ENCODE measurements around the gene DPM1. TPM values are rescaled to one million over a fixed set of nuclear protein-coding genes. Genes with fewer than 3 reads are reported as not detected.
A peak's percentile ranks its signal among the peaks of the same experiment; 100 is the strongest.

The DPM1 gene
- total RNA-seq (10 to 100 TPM; 10.7 to 74.1 (median 33.2) TPM), polyA plus RNA-seq (10 to 100 TPM; 47.9 to 53.2 (median 52.7) TPM)
- long read RNA-seq, donor 1, partial matches to known transcripts: 27 of 34 reads
- long read RNA-seq, donor 1, other reads (novel, unspliced or antisense): 5 of 34 reads
- long read RNA-seq, donor 2, partial matches to known transcripts: 18 of 21 reads
- long read RNA-seq, donor 2, other reads (novel, unspliced or antisense): 0 of 21 reads
- long read RNA-seq, donor 3, transcript DPM1-203 (9 exons, 1,075 nt): major isoform, 8 of 33 reads
- long read RNA-seq, donor 3, partial matches to known transcripts: 20 of 33 reads
- long read RNA-seq, donor 3, other reads (novel, unspliced or antisense): 5 of 33 reads
- long read RNA-seq, donor 4: 0 reads
- long read RNA-seq, donor 5, transcript DPM1-203 (9 exons, 1,075 nt): major isoform, 7 of 30 reads
- long read RNA-seq, donor 5, partial matches to known transcripts: 20 of 30 reads
- long read RNA-seq, donor 5, other reads (novel, unspliced or antisense): 0 of 30 reads
- long read RNA-seq, donor 6, transcript DPM1-203 (9 exons, 1,075 nt): major isoform, 13 of 89 reads
- long read RNA-seq, donor 6, partial matches to known transcripts: 64 of 89 reads
- long read RNA-seq, donor 6, other reads (novel, unspliced or antisense): 11 of 89 reads
- long read RNA-seq, donor 7, transcript DPM1-203 (9 exons, 1,075 nt): major isoform, 11 of 57 reads
- long read RNA-seq, donor 7, partial matches to known transcripts: 32 of 57 reads
- long read RNA-seq, donor 7, other reads (novel, unspliced or antisense): 13 of 57 reads
- long read RNA-seq, donor 8, transcript DPM1-203 (9 exons, 1,075 nt): major isoform, 9 of 61 reads
- long read RNA-seq, donor 8, partial matches to known transcripts: 42 of 61 reads
- long read RNA-seq, donor 8, other reads (novel, unspliced or antisense): 10 of 61 reads
- long read RNA-seq, donor 9, transcript DPM1-203 (9 exons, 1,075 nt): major isoform, 7 of 45 reads
- long read RNA-seq, donor 9, partial matches to known transcripts: 37 of 45 reads
- long read RNA-seq, donor 9, other reads (novel, unspliced or antisense): 0 of 45 reads
- long read RNA-seq, donor 10, partial matches to known transcripts: 14 of 16 reads
- long read RNA-seq, donor 10, other reads (novel, unspliced or antisense): 0 of 16 reads

GRCh38 chr20:50957798-50958614 lies at the start of gene DPM1:
Gene DPM1 (minus strand): TSS chr20:50958532. CDS start chr20:50958523, 9 bp downstream.
- intact Hi-C loops (cut with DNase I; ENCODE audit: low total_unique reads): no loop called here
- TF ChIP-seq POLR2A (IDR thresholded peaks at IDR 0.05): peak in 2 of 4 donors; percentile 48 to 51
- TF ChIP-seq POLR2AphosphoS5 (IDR thresholded peaks at IDR 0.05): peak; percentile 89 to 96 (median 95)
- no peak for TF ChIP-seq EP300 (IDR thresholded peaks at IDR 0.05)
- 0 to 1% (median 1%) methylated on average over 42 to 52 of the region's 52 CpGs for WGBS, 5 donors
- H3K4me1 ChIP-seq: peaks cover 35 to 72% (median 58%) of the 10 kb centered on the region in 4 donors
- H3K27ac ChIP-seq: peak within 1 kb of the TSS; percentile 86 to 94 (median 93)
- H3K9me3 ChIP-seq: no peaks in the 10 kb centered on the region
- H3K36me3 ChIP-seq: peaks cover 15 to 41% (median 31%) of the 10 kb centered on the region in 4 donors
- peak within 1 kb of the TSS; percentile 91 to 100 (median 94) for H3K4me3 ChIP-seq
- H3K27me3 ChIP-seq: no peaks in the 10 kb centered on the region
- DNase-seq: peak; percentile 89 to 96

- Histone ChIP-seq H3K27ac (no peak overlapping the region), H3K36me3 (no peaks in the 10 kb centered on the region), H3K4me1 (peaks cover 0 to 4% (median 0%) of the 10 kb centered on the region in 4 donors), H3K9me3 (no peaks in the 10 kb centered on the region), H3K4me3 (no peak overlapping the region), H3K27me3 (peaks cover 0 to 53% (median 0%) of the 10 kb centered on the region in 3 donors)
- TF ChIP-seq POLR2A (IDR thresholded peaks at IDR 0.05) (no peak), EP300 (IDR thresholded peaks at IDR 0.05) (no peak), POLR2AphosphoS5 (IDR thresholded peaks at IDR 0.05) (no peak)
- TF ChIP-seq, protein P1, sequence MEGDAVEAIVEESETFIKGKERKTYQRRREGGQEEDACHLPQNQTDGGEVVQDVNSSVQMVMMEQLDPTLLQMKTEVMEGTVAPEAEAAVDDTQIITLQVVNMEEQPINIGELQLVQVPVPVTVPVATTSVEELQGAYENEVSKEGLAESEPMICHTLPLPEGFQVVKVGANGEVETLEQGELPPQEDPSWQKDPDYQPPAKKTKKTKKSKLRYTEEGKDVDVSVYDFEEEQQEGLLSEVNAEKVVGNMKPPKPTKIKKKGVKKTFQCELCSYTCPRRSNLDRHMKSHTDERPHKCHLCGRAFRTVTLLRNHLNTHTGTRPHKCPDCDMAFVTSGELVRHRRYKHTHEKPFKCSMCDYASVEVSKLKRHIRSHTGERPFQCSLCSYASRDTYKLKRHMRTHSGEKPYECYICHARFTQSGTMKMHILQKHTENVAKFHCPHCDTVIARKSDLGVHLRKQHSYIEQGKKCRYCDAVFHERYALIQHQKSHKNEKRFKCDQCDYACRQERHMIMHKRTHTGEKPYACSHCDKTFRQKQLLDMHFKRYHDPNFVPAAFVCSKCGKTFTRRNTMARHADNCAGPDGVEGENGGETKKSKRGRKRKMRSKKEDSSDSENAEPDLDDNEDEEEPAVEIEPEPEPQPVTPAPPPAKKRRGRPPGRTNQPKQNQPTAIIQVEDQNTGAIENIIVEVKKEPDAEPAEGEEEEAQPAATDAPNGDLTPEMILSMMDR (IDR thresholded peaks at IDR 0.05): no peak
- WGBS, 5 donors: 80 to 90% (median 86%) methylated on average over 7 of the region's 7 CpGs
- intact Hi-C loops (cut with DNase I; ENCODE audit: low total_unique reads): no loop called here
- DNase-seq: no peak
These were observed 46.9 kb upstream of the DPM1 start for GRCh38 chr20:51005214-51005613.

GRCh38 chr20:51004781-51005180 lies 46.4 kb upstream of the DPM1 start:
- peaks cover 0 to 53% (median 0%) of the 10 kb centered on the region in 3 donors for H3K27me3 ChIP-seq

More at GRCh38 chr20:51004781-51005180, 46.4 kb upstream of the DPM1 start:
- 83 to 95% (median 91%) methylated on average over 7 to 9 of the region's 9 CpGs for WGBS, 5 donors
- no peaks in the 10 kb centered on the region for H3K36me3 ChIP-seq
- no peaks in the 10 kb centered on the region for H3K9me3 ChIP-seq
- no peak overlapping the region for H3K27ac ChIP-seq
- DNase-seq: no peak
- peaks cover 0 to 4% (median 0%) of the 10 kb centered on the region in 4 donors for H3K4me1 ChIP-seq
- TF ChIP-seq POLR2A (IDR thresholded peaks at IDR 0.05) (no peak), EP300 (IDR thresholded peaks at IDR 0.05) (no peak), POLR2AphosphoS5 (IDR thresholded peaks at IDR 0.05) (no peak)
- TF ChIP-seq, protein P1 (IDR thresholded peaks at IDR 0.05): no peak
- intact Hi-C loops (cut with DNase I; ENCODE audit: low total_unique reads): no loop called here
- H3K4me3 ChIP-seq: no peak overlapping the region
